ENCODE results near the gene KCNJ1. TPM values are rescaled to one million over a fixed set of nuclear protein-coding genes. Genes with fewer than 3 reads are reported as not detected.

KCNJ1 gene
- total and polyA plus RNA-seq, 2 of the 8 experiments (the other 6 are each of a cell fraction or from before 2014, with no cell fraction given), result 0.17 to 0.23 TPM

DNA sequence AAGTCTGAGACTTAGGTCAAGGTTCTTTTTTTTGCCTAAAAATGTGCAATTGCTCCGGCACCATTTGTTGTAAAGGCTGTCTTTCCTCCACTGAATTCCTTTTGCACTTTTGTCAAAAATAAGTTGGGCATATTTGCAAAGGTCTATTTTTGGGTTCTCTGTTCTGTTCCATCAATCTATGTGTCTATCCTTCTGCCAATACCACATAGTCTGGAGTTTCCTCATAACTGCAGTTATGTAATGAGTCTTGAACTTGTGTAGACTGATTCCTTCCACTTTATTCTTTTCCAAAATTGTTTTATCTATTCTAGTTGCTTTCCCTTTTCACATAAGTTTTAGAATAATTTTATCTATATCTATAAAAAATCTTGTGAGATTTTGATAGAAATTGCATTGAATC lies 30.7 kb upstream of the KCNJ1 start:
- Histone ChIP-seq H2BK5ac (ENCODE audit: low read depth, low read length) (no peak overlapping the region), H3K36me3 (ENCODE audit: control insufficient read depth in 2 of 4, insufficient read depth in 4 of 4, low read length in 3 of 4) (no peaks in the 10 kb centered on the region), H2BK12ac (ENCODE audit: low read depth, low read length) (no peak overlapping the region), H3K23me2 (ENCODE audit: low read depth, low read length) (peaks cover 2% of the 10 kb centered on the region; the same call in 1 of the 2 replicates), H4K5ac (ENCODE audit: insufficient read length, low read depth, low read length) (no peak overlapping the region), H3K4me3 (ENCODE audit: extremely low read depth in 1 of 4, insufficient read depth in 2 of 4, low read depth in 3 of 4, low read length in 4 of 4) (no peak overlapping the region), H3K27ac (ENCODE audit: low read depth, low read length) (no peak overlapping the region), H3K14ac (ENCODE audit: insufficient read length) (no peak overlapping the region), H4K8ac (ENCODE audit: extremely low read depth, insufficient read depth, low read length) (no peak overlapping the region), H2AFZ (ENCODE audit: low read length) (no peak overlapping the region), H3K79me2 (ENCODE audit: control insufficient read depth in 1 of 2, insufficient read depth in 2 of 2, low read length in 2 of 2) (no peaks in the 10 kb centered on the region), H3K23ac (ENCODE audit: insufficient read length) (no peak overlapping the region), H3K4me1 (replicated peaks in 1 of 4; ENCODE audit: control insufficient read depth in 3 of 4, insufficient read depth in 4 of 4, low read length in 3 of 4) (peaks cover 0 to 14% (median 11%) of the 10 kb centered on the region in 4 experiments; a peak in 6 of 7 replicates), H3K79me1 (ENCODE audit: low read depth, low read length) (no peaks in the 10 kb centered on the region), H3K9ac (replicated peaks in 1 of 4; ENCODE audit: extremely low read depth in 1 of 4, low read depth in 3 of 4, low read length in 3 of 4) (no peak overlapping the region), H4K20me1 (replicated peaks in 1 of 2; ENCODE audit: control insufficient read depth in 1 of 2, insufficient read depth in 2 of 2, low read length in 2 of 2) (peaks cover 3 to 10% of the 10 kb centered on the region in 2 experiments), H2BK20ac (ENCODE audit: low read length) (no peak overlapping the region), H3K9me3 (ENCODE audit: insufficient read depth in 2 of 2, low read depth in 1 of 2, low read length in 1 of 2) (no peaks in the 10 kb centered on the region), H2AK5ac (ENCODE audit: low read depth, low read length) (no peak overlapping the region), H3K18ac (ENCODE audit: extremely low read depth, low read length) (no peak overlapping the region), H3K56ac (replicated peaks; ENCODE audit: insufficient read length, low read depth, low read length) (no peak overlapping the region), H2BK15ac (ENCODE audit: low read length) (no peak overlapping the region), H3K4me2 (ENCODE audit: insufficient read depth in 1 of 2, low read depth in 2 of 2, low read length in 2 of 2) (no peak overlapping the region), H3K4ac (replicated peaks; ENCODE audit: insufficient read length, low read depth, low read length) (no peak overlapping the region), H2BK120ac (replicated peaks; ENCODE audit: low read depth, low read length) (no peak overlapping the region), H4K91ac (replicated peaks; ENCODE audit: insufficient read length, low read length) (no peak overlapping the region), H3K27me3 (replicated peaks in 1 of 4; ENCODE audit: control insufficient read depth in 3 of 4, extremely low read depth in 1 of 4, insufficient read depth in 3 of 4, low read length in 3 of 4) (peaks cover 31 to 71% (median 63%) of the 10 kb centered on the region in 4 experiments)
- WGBS, 2 experiments (ENCODE audit: extremely low coverage in 1 of 2, insufficient coverage in 1 of 2, insufficient read length in 1 of 2, insufficient replicate concordance in 2 of 2, low coverage in 1 of 2, low lambda C conversion rate in 2 of 2, missing lambda C conversion rate in 1 of 2), result 92% methylated on average over 1 of the region's 1 CpG; no CpG with 5 or more reads in 1 of the 2 experiments
- FAIRE-seq (no peak), DNase-seq (ENCODE audit: low read depth in 1 of 2, low spot score in 2 of 2) (no peak)
- CTCF ChIA-PET (ENCODE audit: partially characterized antibody), result no interaction called here
- POLR2A ChIA-PET (ENCODE audit: partially characterized antibody), result no interaction called here
- TF ChIP-seq TCF12 (IDR thresholded peaks at IDR 0.05; ENCODE audit: low read depth, low read length), result no peak
- TF ChIP-seq, protein P1, sequence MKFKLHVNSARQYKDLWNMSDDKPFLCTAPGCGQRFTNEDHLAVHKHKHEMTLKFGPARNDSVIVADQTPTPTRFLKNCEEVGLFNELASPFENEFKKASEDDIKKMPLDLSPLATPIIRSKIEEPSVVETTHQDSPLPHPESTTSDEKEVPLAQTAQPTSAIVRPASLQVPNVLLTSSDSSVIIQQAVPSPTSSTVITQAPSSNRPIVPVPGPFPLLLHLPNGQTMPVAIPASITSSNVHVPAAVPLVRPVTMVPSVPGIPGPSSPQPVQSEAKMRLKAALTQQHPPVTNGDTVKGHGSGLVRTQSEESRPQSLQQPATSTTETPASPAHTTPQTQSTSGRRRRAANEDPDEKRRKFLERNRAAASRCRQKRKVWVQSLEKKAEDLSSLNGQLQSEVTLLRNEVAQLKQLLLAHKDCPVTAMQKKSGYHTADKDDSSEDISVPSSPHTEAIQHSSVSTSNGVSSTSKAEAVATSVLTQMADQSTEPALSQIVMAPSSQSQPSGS (IDR thresholded peaks at IDR 0.05; ENCODE audit: low read length), result no peak
- no peak for TF ChIP-seq ASH2L (IDR thresholded peaks at IDR 0.05; ENCODE audit: low read length)
- TF ChIP-seq BACH1 (IDR thresholded peaks at IDR 0.05; ENCODE audit: low read length), result no peak
- no peak for TF ChIP-seq GABPA (IDR thresholded peaks at IDR 0.05; ENCODE audit: borderline replicate concordance, insufficient read depth, low read length)
- TF ChIP-seq SUZ12 (IDR thresholded peaks at IDR 0.05; ENCODE audit: low read length), result no peak
- TF ChIP-seq JUND (IDR thresholded peaks at IDR 0.05; ENCODE audit: low read length), result no peak
- TF ChIP-seq, protein P2, sequence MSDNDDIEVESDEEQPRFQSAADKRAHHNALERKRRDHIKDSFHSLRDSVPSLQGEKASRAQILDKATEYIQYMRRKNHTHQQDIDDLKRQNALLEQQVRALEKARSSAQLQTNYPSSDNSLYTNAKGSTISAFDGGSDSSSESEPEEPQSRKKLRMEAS (IDR thresholded peaks at IDR 0.05), result no peak
- no peak for TF ChIP-seq CEBPB (IDR thresholded peaks at IDR 0.05; ENCODE audit: low read depth, low read length)

All from H1 (cell line).